Measurements from ENCODE around the gene MGAT2.
"Not testable (repeated sequence)": the region's sequence is repeated elsewhere in the genome, so short reads cannot be mapped to it uniquely, and the experiment has no call there.

The MGAT2 gene

GRCh38 chr14:49657500-49657899, 36.9 kb downstream of the MGAT2 start:
- DNase-seq = not testable (repeated sequence)

DNA sequence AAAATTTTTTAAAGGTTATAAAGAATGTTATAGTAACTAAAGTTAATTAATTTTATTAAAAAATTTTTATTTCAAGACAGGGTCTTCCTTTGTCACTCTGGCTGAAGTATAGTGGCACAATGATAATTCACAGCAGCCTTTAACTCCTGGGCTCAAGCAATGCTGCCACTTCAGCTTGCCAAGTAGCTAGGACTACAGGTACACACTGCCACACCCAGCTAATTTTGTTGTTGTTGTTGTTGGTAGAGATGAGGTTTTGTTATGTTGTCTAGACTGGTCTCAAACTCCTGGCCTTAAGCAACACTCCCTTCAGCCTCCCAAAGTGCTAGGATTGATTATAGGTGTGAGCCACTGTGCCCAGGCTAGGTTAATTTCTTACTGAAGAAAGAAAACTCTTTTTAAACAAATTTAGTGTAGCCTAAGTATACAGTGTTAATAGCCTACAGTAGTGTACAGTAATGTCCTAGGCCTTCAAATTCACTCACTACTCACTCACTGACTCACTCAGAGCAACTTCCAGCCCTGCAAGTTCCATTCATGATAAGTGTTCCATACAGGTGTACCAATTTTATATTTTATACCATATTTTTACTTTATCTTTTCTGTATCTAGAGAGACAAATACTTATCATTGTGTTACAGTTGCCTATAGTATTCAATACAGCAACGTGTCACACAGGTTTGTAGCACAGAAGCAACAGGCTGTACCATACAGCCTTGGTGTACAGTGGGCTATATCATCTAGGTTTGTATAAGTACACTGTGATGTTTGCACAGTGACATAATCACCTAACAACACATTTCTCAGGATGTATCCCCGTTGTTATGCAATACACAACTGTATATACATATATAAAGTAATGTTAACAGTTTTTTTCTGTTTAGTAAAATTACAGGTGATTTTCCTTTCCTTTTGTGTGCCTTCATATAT, 39.2 kb downstream of the MGAT2 start:
- DNase-seq = no peak

DNA sequence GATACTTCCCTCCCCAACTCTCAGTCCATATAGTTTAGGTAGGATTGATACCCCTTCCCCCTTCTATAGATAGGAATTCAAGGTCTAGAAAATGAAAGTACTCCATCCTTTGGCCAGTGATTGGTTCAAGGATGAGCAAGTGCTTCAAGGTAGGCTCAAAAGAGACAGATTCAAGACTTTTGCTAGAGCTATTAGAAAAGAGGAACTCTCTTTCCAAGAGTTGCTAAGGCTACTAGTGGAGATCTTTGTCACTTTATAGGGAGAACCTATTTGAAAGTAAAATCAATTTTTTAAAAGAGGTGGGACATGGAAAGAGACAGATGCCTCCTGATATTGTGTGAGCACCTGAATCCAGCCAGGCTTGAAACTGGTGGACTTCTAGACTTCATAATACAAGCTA, 49.9 kb downstream of the MGAT2 start:
- DNase-seq = no peak
